Loucy (cell line): ENCODE results near the gene MAFF.

ENCODE experiments used
- H2AFZ ChIP-seq: fragments of 200-600 bp; sonication (generic); 2 replicates; pipeline ENCODE4 v1.6.0; 2016; ENCODE audit warnings: antibody characterized with exemption, mild to moderate bottlenecking, low read length, moderate library complexity
- H3F3A ChIP-seq: fragments of 200-600 bp; 2 replicates; pipeline ENCODE4 v1.6.0; 2016; ENCODE audit warnings: antibody characterized with exemption, low read depth, mild to moderate bottlenecking
- H3K27me3 ChIP-seq: fragments of 200-600 bp; sonication (generic); 2 replicates; pipeline ENCODE4 v1.6.1; 2014; ENCODE audit warnings: low read length, mild to moderate bottlenecking; ENCODE audit not compliant: insufficient read depth, poor library complexity, severe bottlenecking
- H3K36me3 ChIP-seq: fragments of 200-600 bp; sonication (generic); 2 replicates; pipeline ENCODE4 v1.6.1; 2016; ENCODE audit warnings: low read length; ENCODE audit not compliant: insufficient read depth
- H3K4me1 ChIP-seq: fragments of 200-600 bp; sonication (generic); 2 replicates; pipeline ENCODE4 v1.5.1; 2014; ENCODE audit warnings: low read length, mild to moderate bottlenecking; ENCODE audit not compliant: insufficient read depth, poor library complexity, severe bottlenecking
- H3K4me2 ChIP-seq: fragments of 200-600 bp; sonication (generic); 2 replicates; pipeline ENCODE4 v1.6.0; 2014; ENCODE audit warnings: antibody characterized with exemption, low read length, low read depth, mild to moderate bottlenecking; ENCODE audit not compliant: poor library complexity, severe bottlenecking
- H3K4me3 ChIP-seq: fragments of 200-600 bp; sonication (generic); 2 replicates; pipeline ENCODE4 v1.5.1; 2014; ENCODE audit warnings: low read length, mild to moderate bottlenecking, mixed read lengths; ENCODE audit not compliant: poor library complexity, severe bottlenecking
- H3K79me2 ChIP-seq: fragments of 200-600 bp; sonication (generic); 2 replicates; pipeline ENCODE4 v1.6.1; 2014; ENCODE audit warnings: low read length; ENCODE audit not compliant: insufficient read depth
- H3K9ac ChIP-seq: fragments of 200-600 bp; sonication (generic); 2 replicates; pipeline ENCODE4 v1.6.0; 2014; ENCODE audit warnings: mild to moderate bottlenecking, low read depth, low read length, moderate library complexity; ENCODE audit not compliant: poor library complexity, severe bottlenecking
- H3K9me2 ChIP-seq: fragments of 200-600 bp; sonication (generic); replicated peaks from 2 replicates; pipeline ENCODE4 v1.6.1; 2016; ENCODE audit warnings: low read depth, low read length, mixed read lengths
- H3K9me3 ChIP-seq: fragments of 200-600 bp; sonication (generic); 2 replicates; pipeline ENCODE4 v1.6.1; 2014; ENCODE audit warnings: mild to moderate bottlenecking, antibody characterized with exemption, low read length, low read depth; ENCODE audit not compliant: insufficient read depth
- H4K20me1 ChIP-seq: fragments of 200-600 bp; sonication (generic); 2 replicates; pipeline ENCODE4 v1.6.0; 2014; ENCODE audit warnings: antibody characterized with exemption, low read length, mild to moderate bottlenecking; ENCODE audit not compliant: insufficient read depth, poor library complexity, severe bottlenecking
- CTCF ChIP-seq: fragments of 200-600 bp; sonication (generic); conservative IDR thresholded peaks from 2 replicates; pipeline ENCODE4 v1.5.1; 2014; ENCODE audit warnings: mild to moderate bottlenecking, antibody characterized with exemption, low read length
- EZH2phosphoT487 ChIP-seq: fragments of 200-600 bp; IDR thresholded peaks from 2 replicates; pipeline ENCODE4 v1.6.1; 2018; ENCODE audit warnings: antibody characterized with exemption, mild to moderate bottlenecking, moderate library complexity, borderline replicate concordance

Gene MAFF

GRCh38 chr22:38191055-38191454, 10.7 kb upstream of the MAFF start:
- no peak for TF ChIP-seq EZH2phosphoT487

GRCh38 chr22:38191731-38192474, 9.9 kb upstream of the MAFF start:
- Histone ChIP-seq H3K27me3 (no peaks in the 10 kb centered on the region), H3K4me3 (no peak overlapping the region), H3K9me3 (no peaks in the 10 kb centered on the region), H3K9ac (no peak overlapping the region), H3K4me1 (peaks cover 9% of the 10 kb centered on the region), H3K9me2 (no peaks in the 10 kb centered on the region), H3K79me2 (no peaks in the 10 kb centered on the region), H4K20me1 (no peaks in the 10 kb centered on the region), H3K36me3 (no peaks in the 10 kb centered on the region), H2AFZ (no peak overlapping the region), H3K4me2 (no peak overlapping the region), H3F3A (no peaks in the 10 kb centered on the region)
- no peak for TF ChIP-seq EZH2phosphoT487

More at GRCh38 chr22:38191055-38191454, 10.7 kb upstream of the MAFF start:
- Histone ChIP-seq H3K4me3 (no peak overlapping the region), H3K9me2 (no peaks in the 10 kb centered on the region), H4K20me1 (no peaks in the 10 kb centered on the region), H3K79me2 (no peaks in the 10 kb centered on the region), H3K36me3 (no peaks in the 10 kb centered on the region), H3F3A (no peaks in the 10 kb centered on the region), H3K9me3 (no peaks in the 10 kb centered on the region), H3K27me3 (no peaks in the 10 kb centered on the region), H2AFZ (no peak overlapping the region), H3K9ac (no peak overlapping the region), H3K4me2 (no peak overlapping the region), H3K4me1 (peaks cover 9% of the 10 kb centered on the region)

GRCh38 chr22:38192475-38192863, 9.3 kb upstream of the MAFF start:
- H3F3A ChIP-seq, result no peaks in the 10 kb centered on the region
- no peaks in the 10 kb centered on the region for H3K9me3 ChIP-seq
- peaks cover 9% of the 10 kb centered on the region for H3K4me1 ChIP-seq
- TF ChIP-seq CTCF (no peak), EZH2phosphoT487 (no peak)
- no peaks in the 10 kb centered on the region for H3K9me2 ChIP-seq
- H4K20me1 ChIP-seq, result no peaks in the 10 kb centered on the region
- H3K36me3 ChIP-seq, result no peaks in the 10 kb centered on the region
- H3K4me2 ChIP-seq, result no peak overlapping the region
- no peak overlapping the region for H2AFZ ChIP-seq
- H3K79me2 ChIP-seq, result no peaks in the 10 kb centered on the region
- no peaks in the 10 kb centered on the region for H3K27me3 ChIP-seq
- no peak overlapping the region for H3K4me3 ChIP-seq
- H3K9ac ChIP-seq, result no peak overlapping the region

- Histone ChIP-seq H3K9ac (no peak overlapping the region), H2AFZ (no peak overlapping the region), H4K20me1 (no peaks in the 10 kb centered on the region), H3K79me2 (no peaks in the 10 kb centered on the region), H3K9me2 (no peaks in the 10 kb centered on the region), H3F3A (no peaks in the 10 kb centered on the region), H3K27me3 (no peaks in the 10 kb centered on the region), H3K9me3 (no peaks in the 10 kb centered on the region), H3K36me3 (no peaks in the 10 kb centered on the region), H3K4me1 (peaks cover 9% of the 10 kb centered on the region), H3K4me3 (no peak overlapping the region), H3K4me2 (no peak overlapping the region)
- TF ChIP-seq CTCF, result no peak
- TF ChIP-seq EZH2phosphoT487, result no peak
Observed at GRCh38 chr22:38193580-38193979, 8.2 kb upstream of the MAFF start.
